ENCODE measurements around the gene ARMH3.

DNA sequence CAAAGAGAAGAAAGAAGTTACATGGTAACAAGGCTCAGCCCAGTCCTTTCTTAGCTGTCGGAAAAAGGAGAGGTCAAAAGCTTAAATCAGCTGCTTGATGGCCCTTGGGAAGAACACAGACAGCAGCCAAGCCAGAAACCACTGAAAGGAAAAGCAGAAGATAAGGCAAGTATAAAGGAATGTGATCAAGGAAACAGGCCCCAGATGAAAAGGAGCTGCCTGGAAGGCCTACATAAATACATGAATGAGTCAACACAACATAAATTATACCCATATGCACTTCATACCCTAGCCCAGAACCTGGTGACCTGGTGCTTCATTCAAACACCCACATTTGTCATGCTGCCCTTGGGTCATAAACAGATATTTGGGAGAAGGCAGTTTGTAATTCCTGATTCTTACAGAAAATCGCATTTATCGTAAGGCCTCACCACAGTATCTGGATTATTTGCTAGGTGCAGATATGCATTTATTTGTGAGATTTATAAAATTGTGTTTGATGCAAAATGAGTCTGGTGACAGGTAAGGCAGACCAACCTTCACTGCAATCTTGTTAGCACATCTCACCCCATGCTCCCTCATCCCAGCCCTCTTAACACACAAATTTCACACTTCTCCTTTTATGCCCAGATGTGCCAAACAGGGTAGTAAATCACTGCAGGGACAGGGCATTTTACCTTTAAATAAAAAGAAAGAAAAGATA lies 117.5 kb downstream of the ARMH3 start:
- TF ChIP-seq, protein P1, sequence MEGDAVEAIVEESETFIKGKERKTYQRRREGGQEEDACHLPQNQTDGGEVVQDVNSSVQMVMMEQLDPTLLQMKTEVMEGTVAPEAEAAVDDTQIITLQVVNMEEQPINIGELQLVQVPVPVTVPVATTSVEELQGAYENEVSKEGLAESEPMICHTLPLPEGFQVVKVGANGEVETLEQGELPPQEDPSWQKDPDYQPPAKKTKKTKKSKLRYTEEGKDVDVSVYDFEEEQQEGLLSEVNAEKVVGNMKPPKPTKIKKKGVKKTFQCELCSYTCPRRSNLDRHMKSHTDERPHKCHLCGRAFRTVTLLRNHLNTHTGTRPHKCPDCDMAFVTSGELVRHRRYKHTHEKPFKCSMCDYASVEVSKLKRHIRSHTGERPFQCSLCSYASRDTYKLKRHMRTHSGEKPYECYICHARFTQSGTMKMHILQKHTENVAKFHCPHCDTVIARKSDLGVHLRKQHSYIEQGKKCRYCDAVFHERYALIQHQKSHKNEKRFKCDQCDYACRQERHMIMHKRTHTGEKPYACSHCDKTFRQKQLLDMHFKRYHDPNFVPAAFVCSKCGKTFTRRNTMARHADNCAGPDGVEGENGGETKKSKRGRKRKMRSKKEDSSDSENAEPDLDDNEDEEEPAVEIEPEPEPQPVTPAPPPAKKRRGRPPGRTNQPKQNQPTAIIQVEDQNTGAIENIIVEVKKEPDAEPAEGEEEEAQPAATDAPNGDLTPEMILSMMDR (conservative IDR thresholded peaks at IDR 0.05; ENCODE audit: low read length) = no peak
- no peak for TF ChIP-seq EZH2phosphoT487 (IDR thresholded peaks at IDR 0.05; ENCODE audit: borderline replicate concordance, low read depth, low read length)
